HCT116 (cell line): ENCODE measurements around the gene EEPD1. TPM values are rescaled to one million over a fixed set of nuclear protein-coding genes. Genes with fewer than 3 reads are reported as not detected.
A peak's percentile ranks its signal among the peaks of the same experiment; 100 is the strongest.
"Not testable (repeated sequence)": the region's sequence is repeated elsewhere in the genome, so short reads cannot be mapped to it uniquely, and the experiment has no call there.

Source experiments
- ATAC-seq: fragments of 200-7000 bp; cut with Tn5 transposase; 2 replicates; pipeline ENCODE4 v1.9.1; 2020; ENCODE audit warnings: mild to moderate bottlenecking, moderate library complexity
- BruUV-seq: library from RNA; stranded (reverse); fragments of 400-500 nt; replicated peaks from 2 replicates; lab custom pipeline; 2021; lab: Mats Ljungman, UMichigan
- CTCF ChIA-PET: fragments of 300-600 bp; sonication (Branson Sonifier 250); formaldehyde crosslinking; loops from one replicate; lab custom pipeline; 2021; ENCODE audit warnings: antibody characterized with exemption; lab: Charles Lee
- POLR2A ChIA-PET: fragments of 300-600, 350-600 bp; sonication (Branson Sonifier 250); formaldehyde crosslinking; loops from one replicate; lab custom pipeline; 2021; ENCODE audit warnings: antibody characterized with exemption; lab: Charles Lee
- RAD21 ChIA-PET, 2 experiments: fragments of 300-600 bp; sonication (Branson Sonifier 250); formaldehyde crosslinking; loops; one replicate each; lab custom pipeline; 2023; ENCODE audit warnings: low total read pairs in 2 of 2; ENCODE audit not compliant: uncharacterized antibody in 2 of 2, unreplicated experiment in 2 of 2, low non-redundant PET in 1 of 2; lab: Charles Lee
- DNase-seq: peaks from one replicate; pipeline ENCODE4 v3.0.0-alpha.2; 2010; ENCODE audit warnings: low read depth, low spot score
- H2AFZ ChIP-seq: fragments of 200-600 bp; shearing (Covaris generic), sonication (generic); 2 replicates; pipeline ENCODE4 v1.6.1; 2017; ENCODE audit warnings: low read depth, mixed run types, mixed read lengths, antibody characterized with exemption, low read length; ENCODE audit not compliant: poor library complexity, severe bottlenecking
- H3K27ac ChIP-seq: 2 replicates; pipeline ENCODE4 v1.5.1; 2012; ENCODE audit warnings: low read depth, low read length
- H3K27me3 ChIP-seq: fragments of 200-600 bp; sonication (generic); 2 replicates; pipeline ENCODE4 v1.6.1; 2016; ENCODE audit warnings: mixed run types, low read length, mixed read lengths; ENCODE audit not compliant: insufficient read depth
- H3K36me3 ChIP-seq, 2 experiments: fragments of 200-500 bp in 1 of 2; fragments of 200-600 bp in 1 of 2; sonication (Bioruptor generic) in 1 of 2; sonication (generic) in 1 of 2; 2 replicates each; pipeline versions ENCODE4 v1.5.1 to v1.6.1; 2014 to 2016; ENCODE audit warnings: low read length in 2 of 2, inconsistent platforms in 1 of 2, mixed read lengths in 1 of 2, mixed run types in 1 of 2; ENCODE audit not compliant: insufficient read depth in 2 of 2, control insufficient read depth in 1 of 2
- H3K4me1 ChIP-seq, 2 experiments: fragments of 200-600 bp in 1 of 2; sonication (generic) in 1 of 2; 2 replicates each; pipeline versions ENCODE4 v1.5.1 to v1.6.1; 2012 to 2017; ENCODE audit warnings: low read length in 2 of 2, inconsistent platforms in 1 of 2, mild to moderate bottlenecking in 1 of 2, mixed read lengths in 1 of 2, mixed run types in 1 of 2, moderate library complexity in 1 of 2; ENCODE audit not compliant: insufficient read depth in 2 of 2, control insufficient read depth in 1 of 2
- H3K4me2 ChIP-seq: fragments of 200-600 bp; sonication (generic); 2 replicates; pipeline ENCODE4 v1.6.1; 2017; ENCODE audit warnings: mixed run types, low read length, mixed read lengths
- H3K4me3 ChIP-seq, 2 experiments: fragments of 200-600 bp in 1 of 2; sonication (generic) in 1 of 2; replicated peaks in 1 of 2; 2 replicates each; pipeline ENCODE4 v1.5.1; 2011 to 2016; ENCODE audit warnings: low read length in 2 of 2, control low read depth in 1 of 2, low read depth in 1 of 2, mild to moderate bottlenecking in 1 of 2, mixed read lengths in 1 of 2, mixed run types in 1 of 2
- H3K79me2 ChIP-seq: fragments of 200-600 bp; sonication (generic); 2 replicates; pipeline ENCODE4 v1.6.1; 2017; ENCODE audit warnings: mild to moderate bottlenecking, mixed run types, low read length, moderate library complexity, mixed read lengths; ENCODE audit not compliant: insufficient read depth
- H3K9ac ChIP-seq: fragments of 200-600 bp; sonication (generic); 2 replicates; pipeline ENCODE4 v1.6.1; 2016; ENCODE audit warnings: low read length, mixed read lengths
- H3K9me2 ChIP-seq: fragments of 200-600 bp; sonication (generic), shearing (Covaris generic); 2 replicates; pipeline ENCODE4 v1.6.1; 2017; ENCODE audit warnings: mixed run types, mild to moderate bottlenecking, moderate library complexity; ENCODE audit not compliant: insufficient read depth
- H3K9me3 ChIP-seq, 2 experiments: fragments of 200-500 bp in 1 of 2; fragments of 200-600 bp in 1 of 2; sonication (Bioruptor generic) in 1 of 2; sonication (generic) in 1 of 2; 2 replicates each; pipeline ENCODE4 v1.6.1; 2014 to 2017; ENCODE audit warnings: low read length in 2 of 2, mixed read lengths in 2 of 2, inconsistent platforms in 1 of 2, low read depth in 1 of 2, mild to moderate bottlenecking in 1 of 2, mixed run types in 1 of 2, moderate library complexity in 1 of 2; ENCODE audit not compliant: control insufficient read depth in 1 of 2, insufficient read depth in 1 of 2
- H4K20me1 ChIP-seq: fragments of 200-600 bp; sonication (generic), shearing (Covaris generic); 2 replicates; pipeline ENCODE4 v1.6.1; 2017; ENCODE audit warnings: mixed run types, mild to moderate bottlenecking, moderate library complexity; ENCODE audit not compliant: insufficient read depth
- ATF3 ChIP-seq: IDR thresholded peaks from 2 replicates; pipeline ENCODE4 v1.6.1; 2012
- CTCF ChIP-seq, 3 experiments: fragments of 200-600 bp in 1 of 3; sonication (generic) in 1 of 3; IDR thresholded peaks in 2 of 3; conservative IDR thresholded peaks in 1 of 3; 2 replicates each; pipeline ENCODE4 v1.5.1; 2012 to 2017; ENCODE audit warnings: low read depth in 2 of 3, low read length in 2 of 3, antibody characterized with exemption in 1 of 3, borderline replicate concordance in 1 of 3, control low read depth in 1 of 3, mild to moderate bottlenecking in 1 of 3, mixed read lengths in 1 of 3, mixed run types in 1 of 3, moderate library complexity in 1 of 3; ENCODE audit not compliant: insufficient read depth in 1 of 3
- ELF1 ChIP-seq: IDR thresholded peaks from 2 replicates; pipeline ENCODE4 v1.6.1; 2012; ENCODE audit warnings: low read depth, borderline replicate concordance
- EZH2phosphoT487 ChIP-seq: fragments of 200-600 bp; IDR thresholded peaks from 2 replicates; pipeline ENCODE4 v1.6.1; 2018; ENCODE audit warnings: antibody characterized with exemption, borderline replicate concordance
- SP1 ChIP-seq: IDR thresholded peaks from 2 replicates; pipeline ENCODE4 v1.6.1; 2012; ENCODE audit warnings: low read depth
- intact Hi-C: fragments of 100-400 bp; cut with micrococcal nuclease; formaldehyde crosslinking; loops from 2 replicates; pipeline ENCODE4 v1.10.0; 2022
- total RNA-seq: library from RNA; stranded (reverse); gene quantifications from one replicate; pipeline ENCODE4 v1.2.1, GENCODE V29; 2021; ENCODE audit not compliant: unreplicated experiment
- TF ChIP-seq, protein P1 (sequence below): IDR thresholded peaks from 2 replicates; pipeline ENCODE4 v1.6.1; 2012; ENCODE audit warnings: low read depth

EEPD1 gene
- total RNA-seq, 1 experiment from 2014 or later, result 4.2 TPM

GRCh38 chr7:36148422-36149065 lies 4.5 kb upstream of the EEPD1 start:
- Histone ChIP-seq H3K4me3 (no peak overlapping the region), H4K20me1 (no peaks in the 10 kb centered on the region), H3K27me3 (no peaks in the 10 kb centered on the region), H2AFZ (no peak overlapping the region), H3K27ac (no peak overlapping the region), H3K36me3 (no peaks in the 10 kb centered on the region), H3K9ac (no peak overlapping the region), H3K4me2 (no peak overlapping the region), H3K9me2 (no peaks in the 10 kb centered on the region), H3K79me2 (no peaks in the 10 kb centered on the region), H3K4me1 (peaks cover 5 to 8% of the 10 kb centered on the region in 2 experiments; a peak in 3 of 4 replicates), H3K9me3 (no peaks in the 10 kb centered on the region)
- ATAC-seq (no peak), DNase-seq (no peak)
- no TSS peak for BruUV-seq
- CTCF ChIA-PET, result interaction anchor here (2.2 kb wide), 1 partner anchor 41 kb away, joined by 5 read pairs; no protein-coding TSS in a partner anchor
- intact Hi-C loops, result no loop called here
- TF ChIP-seq CTCF (IDR thresholded peaks at IDR 0.05 in 2 of 3, conservative IDR thresholded peaks at IDR 0.05 in 1 of 3; ENCODE audit: borderline replicate concordance in 1 of 3, insufficient read depth in 1 of 3, low read depth in 2 of 3, low read length in 2 of 3) (0 out of 6 replicates have a peak, but pooled peaks of 1 of the 3 experiments have one; percentile 8), EZH2phosphoT487 (no peak), ATF3 (no peak), SP1 (no peak), ELF1 (no peak)
- TF ChIP-seq, protein P1, sequence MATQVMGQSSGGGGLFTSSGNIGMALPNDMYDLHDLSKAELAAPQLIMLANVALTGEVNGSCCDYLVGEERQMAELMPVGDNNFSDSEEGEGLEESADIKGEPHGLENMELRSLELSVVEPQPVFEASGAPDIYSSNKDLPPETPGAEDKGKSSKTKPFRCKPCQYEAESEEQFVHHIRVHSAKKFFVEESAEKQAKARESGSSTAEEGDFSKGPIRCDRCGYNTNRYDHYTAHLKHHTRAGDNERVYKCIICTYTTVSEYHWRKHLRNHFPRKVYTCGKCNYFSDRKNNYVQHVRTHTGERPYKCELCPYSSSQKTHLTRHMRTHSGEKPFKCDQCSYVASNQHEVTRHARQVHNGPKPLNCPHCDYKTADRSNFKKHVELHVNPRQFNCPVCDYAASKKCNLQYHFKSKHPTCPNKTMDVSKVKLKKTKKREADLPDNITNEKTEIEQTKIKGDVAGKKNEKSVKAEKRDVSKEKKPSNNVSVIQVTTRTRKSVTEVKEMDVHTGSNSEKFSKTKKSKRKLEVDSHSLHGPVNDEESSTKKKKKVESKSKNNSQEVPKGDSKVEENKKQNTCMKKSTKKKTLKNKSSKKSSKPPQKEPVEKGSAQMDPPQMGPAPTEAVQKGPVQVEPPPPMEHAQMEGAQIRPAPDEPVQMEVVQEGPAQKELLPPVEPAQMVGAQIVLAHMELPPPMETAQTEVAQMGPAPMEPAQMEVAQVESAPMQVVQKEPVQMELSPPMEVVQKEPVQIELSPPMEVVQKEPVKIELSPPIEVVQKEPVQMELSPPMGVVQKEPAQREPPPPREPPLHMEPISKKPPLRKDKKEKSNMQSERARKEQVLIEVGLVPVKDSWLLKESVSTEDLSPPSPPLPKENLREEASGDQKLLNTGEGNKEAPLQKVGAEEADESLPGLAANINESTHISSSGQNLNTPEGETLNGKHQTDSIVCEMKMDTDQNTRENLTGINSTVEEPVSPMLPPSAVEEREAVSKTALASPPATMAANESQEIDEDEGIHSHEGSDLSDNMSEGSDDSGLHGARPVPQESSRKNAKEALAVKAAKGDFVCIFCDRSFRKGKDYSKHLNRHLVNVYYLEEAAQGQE, result no peak
- RAD21 ChIA-PET, result no interaction called here
- POLR2A ChIA-PET, result no interaction called here

- H3K9me3 ChIP-seq, H3K27me3 ChIP-seq, H4K20me1 ChIP-seq, intact Hi-C loops, BruUV-seq, H3K27ac ChIP-seq, H2AFZ ChIP-seq, DNase-seq, H3K4me3 ChIP-seq, H3K79me2 ChIP-seq, ATAC-seq, H3K9ac ChIP-seq, RAD21 ChIA-PET, H3K4me2 ChIP-seq, H3K9me2 ChIP-seq, POLR2A ChIA-PET, H3K36me3 ChIP-seq: not testable (repeated sequence)
- CTCF ChIA-PET, result interaction anchor here (2.2 kb wide), 1 partner anchor 42 kb away, joined by 5 read pairs; no protein-coding TSS in a partner anchor
- H3K4me1 ChIP-seq, result peaks cover 8 to 15% of the 10 kb centered on the region in 2 experiments
These were observed 3.8 kb upstream of the EEPD1 start for GRCh38 chr7:36149240-36149639.
